Right lobe of liver (tissue), 6 donors: ENCODE results near the gene COLGALT1. TPM values are rescaled to one million over a fixed set of nuclear protein-coding genes. Genes with fewer than 3 reads are reported as not detected.

Source experiments
- ATAC-seq, 4 donors: fragments of 200-7000 bp; cut with Tn5 transposase; one replicate each; pipeline ENCODE4 v1.9.1; 2020; ENCODE audit warnings: mild to moderate bottlenecking in 4 of 4, moderate library complexity in 4 of 4
- DNase-seq, 3 donors: peaks; one replicate each; pipeline ENCODE4 v3.0.0-alpha.2; 2020
- H3K27ac ChIP-seq, 3 donors: fragments of 200-600 bp; one replicate each; pipeline ENCODE4 v1.8.0; 2022
- H3K27me3 ChIP-seq, 2 donors: fragments of 200-600 bp; one replicate each; pipeline ENCODE4 v1.8.0; 2022
- H3K36me3 ChIP-seq, 4 donors: fragments of 200-600 bp; sonication (generic) in 1 of 4; one replicate each; pipeline versions ENCODE4 v1.5.1 to v1.8.0; 2017 to 2022; ENCODE audit warnings: control low read depth in 1 of 4
- H3K4me1 ChIP-seq, 4 donors: fragments of 200-600 bp; sonication (generic) in 1 of 4; one replicate each; pipeline versions ENCODE4 v1.5.1 to v1.8.0; 2017 to 2022; ENCODE audit warnings: control low read depth in 1 of 4
- H3K4me3 ChIP-seq, 3 donors: fragments of 200-600 bp; one replicate each; pipeline ENCODE4 v1.8.0; 2022
- H3K9me3 ChIP-seq, 4 donors: fragments of 200-600 bp; sonication (generic) in 1 of 4; one replicate each; pipeline versions ENCODE4 v1.5.1 to v1.8.0; 2017 to 2022; ENCODE audit warnings: control low read depth in 1 of 4
- CTCF ChIP-seq, 4 donors: fragments of 200-600 bp in 3 of 4; fragments of 450-650 bp in 1 of 4; IDR thresholded peaks; one replicate each; pipeline versions ENCODE4 v1.5.1 to v1.8.0; 2016 to 2022; ENCODE audit warnings: antibody characterized with exemption in 4 of 4, mild to moderate bottlenecking in 2 of 4
- POLR2A ChIP-seq: fragments of 450-650 bp; IDR thresholded peaks from one replicate; pipeline ENCODE4 v1.6.1; 2017; ENCODE audit warnings: antibody characterized with exemption, mild to moderate bottlenecking
- WGBS: methylation state at CpG from one replicate; pipeline ENCODE4 v1.1.6; 2018; ENCODE audit warnings: low coverage, low lambda C conversion rate; ENCODE audit not compliant: insufficient coverage; ENCODE audit errors: missing lambda C conversion rate; 5-methylcytosine and 5-hydroxymethylcytosine counted together
- intact Hi-C, 2 donors: fragments of 100-400 bp; cut with DNase I; formaldehyde crosslinking; loops; one replicate each; pipeline versions ENCODE4 v1.11.2 to v1.14.1; 2022
- total RNA-seq, 6 experiments: library from RNA; depleted of rRNA in 2 of 6; stranded (reverse); fragments of >200 nt in 2 of 6; fragmentation: NEBNext Ultra II Directional in 3 of 6; extraction: Animal tissue kit (Norgen Biotek cat#: 25700) in 3 of 6; gene quantifications; one replicate each; pipeline versions ENCODE4 v1.1.0 to v1.2.4, GENCODE V29; 2016 to 2023
- donor health status: DM: no; HTN: yes; CAD: no.
- donor health status: DM: no; HTN: no; CAD: no.
- donor health status: DM: no; HTN: no; CAD: no.
- donor health status: DM: no; HTN: yes; CAD: no.
- donor health status: DM: no; HTN: yes; CAD: no.

The COLGALT1 gene
- total RNA-seq, 6 experiments from 2014 or later, result 23.2 to 36.8 (median 31.1) TPM

- DNase-seq (no peak), ATAC-seq (no peak)
- Histone ChIP-seq H3K4me1 (no peaks in the 10 kb centered on the region), H3K4me3 (no peak overlapping the region), H3K9me3 (no peaks in the 10 kb centered on the region), H3K27ac (no peak overlapping the region), H3K27me3 (no peaks in the 10 kb centered on the region), H3K36me3 (no peaks in the 10 kb centered on the region)
- intact Hi-C loops, result no loop called here
- 64% methylated on average over 12 of the region's 16 CpGs for WGBS
- TF ChIP-seq CTCF (IDR thresholded peaks at IDR 0.05), result no peak
- no peak for TF ChIP-seq POLR2A
Measured at GRCh38 chr19:17624314-17624991, 69.0 kb downstream of the COLGALT1 start.

DNA sequence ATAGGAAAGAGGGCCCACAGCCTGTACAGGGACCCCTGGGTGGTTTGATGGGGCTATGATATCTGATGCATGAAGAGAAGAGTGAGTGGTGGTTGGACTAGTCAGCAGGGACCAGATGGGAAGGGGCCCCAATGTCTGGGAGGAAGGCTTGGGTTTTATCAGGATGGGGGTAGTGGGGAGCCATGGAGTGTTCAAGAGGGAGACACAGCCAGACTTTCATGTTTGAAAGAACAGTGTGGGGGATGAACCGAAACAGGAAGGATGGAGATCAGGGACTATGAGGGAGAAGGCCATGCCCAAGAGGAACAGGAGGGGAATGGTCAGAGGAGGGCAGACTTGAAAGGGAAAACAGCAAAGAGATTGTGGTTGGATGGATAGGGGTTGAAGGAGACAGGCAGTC is 69.6 kb downstream of the COLGALT1 start:
- intact Hi-C loops, result no loop called here
- Histone ChIP-seq H3K27ac (no peak overlapping the region), H3K9me3 (no peaks in the 10 kb centered on the region), H3K36me3 (no peaks in the 10 kb centered on the region), H3K27me3 (no peaks in the 10 kb centered on the region), H3K4me3 (no peak overlapping the region), H3K4me1 (no peaks in the 10 kb centered on the region)
- DNase-seq (no peak), ATAC-seq (no peak)
- WGBS, result no CpG with 5 or more reads among the region's 1 CpG
- no peak for TF ChIP-seq POLR2A
- no peak for TF ChIP-seq CTCF (IDR thresholded peaks at IDR 0.05)

DNA sequence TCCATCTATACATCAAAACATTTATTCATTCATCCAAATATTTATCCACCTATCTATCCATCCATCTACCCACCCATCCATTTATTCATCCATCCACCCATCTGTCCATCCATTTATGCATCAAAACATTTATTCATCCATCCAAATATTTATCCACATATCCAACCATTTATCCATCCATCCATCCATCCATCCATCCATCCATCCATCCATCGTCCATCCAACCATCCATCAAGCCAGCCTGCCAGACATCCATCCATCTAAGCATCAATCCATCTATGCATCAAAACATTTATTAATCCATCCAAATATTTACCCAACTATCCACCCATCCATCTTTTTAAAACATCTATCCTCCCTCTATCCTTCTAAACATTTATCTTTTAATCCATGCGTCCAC is 70.5 kb downstream of the COLGALT1 start:
- Histone ChIP-seq H3K36me3 (no peaks in the 10 kb centered on the region), H3K4me1 (no peaks in the 10 kb centered on the region), H3K27ac (no peak overlapping the region), H3K27me3 (no peaks in the 10 kb centered on the region), H3K9me3 (no peaks in the 10 kb centered on the region), H3K4me3 (no peak overlapping the region)
- intact Hi-C loops, result no loop called here
- no peak for ATAC-seq
- DNase-seq, result no peak
- 39% methylated on average over 2 of the region's 2 CpGs for WGBS
- TF ChIP-seq CTCF (IDR thresholded peaks at IDR 0.05) (no peak), POLR2A (no peak)

GRCh38 chr19:17626456-17627015 is 71.1 kb downstream of the COLGALT1 start:
- H3K4me3 ChIP-seq, result no peak overlapping the region
- TF ChIP-seq CTCF (IDR thresholded peaks at IDR 0.05) (no peak), POLR2A (no peak)
- DNase-seq, result no peak
- no peaks in the 10 kb centered on the region for H3K36me3 ChIP-seq
- ATAC-seq, result no peak
- H3K4me1 ChIP-seq, result no peaks in the 10 kb centered on the region
- H3K27me3 ChIP-seq, result no peaks in the 10 kb centered on the region
- WGBS, result 21% methylated on average over 3 of the region's 12 CpGs
- no peak overlapping the region for H3K27ac ChIP-seq
- no peaks in the 10 kb centered on the region for H3K9me3 ChIP-seq
- intact Hi-C loops, result no loop called here
